Body of pancreas (tissue), 4 donors: Measurements from ENCODE around the gene TNRC6C. TPM values are rescaled to one million over a fixed set of nuclear protein-coding genes. Genes with fewer than 3 reads are reported as not detected.

ENCODE experiments used
- ATAC-seq: fragments of 150-250 bp; one replicate; pipeline ENCODE4 v1.9.1; 2016
- DNase-seq, 4 donors: peaks; one replicate each; pipeline ENCODE4 v3.0.0-alpha.2; 2019
- H3K27ac ChIP-seq, 4 donors: fragments of 200-600 bp; sonication (generic); 1 replicate in 3 of 4; 2 replicates in 1 of 4; pipeline versions ENCODE4 v1.5.1 to v1.6.1; 2016 to 2019; ENCODE audit warnings: mild to moderate bottlenecking in 1 of 4, mixed read lengths in 1 of 4, moderate library complexity in 1 of 4
- H3K27me3 ChIP-seq, 2 donors: fragments of 200-600 bp; sonication (generic); one replicate each; pipeline ENCODE4 v1.6.0; 2016; ENCODE audit warnings: mild to moderate bottlenecking in 1 of 2
- H3K36me3 ChIP-seq, 2 donors: fragments of 200-600 bp; sonication (generic); replicated peaks in 1 of 2; 2 replicates each; pipeline ENCODE4 v1.5.1; 2016; ENCODE audit warnings: low read depth in 2 of 2; ENCODE audit not compliant: insufficient read depth in 1 of 2
- H3K4me1 ChIP-seq: fragments of 200-600 bp; sonication (generic); one replicate; pipeline ENCODE4 v1.6.0; 2016
- H3K4me3 ChIP-seq, 2 donors: fragments of 200-600 bp; sonication (generic); 1 replicate in 1 of 2; 2 replicates in 1 of 2; pipeline ENCODE4 v1.5.1; 2016 to 2019
- H3K9me3 ChIP-seq, 3 donors: fragments of 200-600 bp; sonication (generic); 1 replicate in 2 of 3; 2 replicates in 1 of 3; pipeline ENCODE4 v1.5.1; 2016
- POLR2A ChIP-seq, 3 donors: fragments of 450-650 bp; IDR thresholded peaks; one replicate each; pipeline ENCODE4 v1.6.1; 2016; ENCODE audit warnings: antibody characterized with exemption in 3 of 3, mild to moderate bottlenecking in 2 of 3
- WGBS, 2 donors: methylation state at CpG; one replicate each; pipeline ENCODE4 v1.1.5; 2017; 5-methylcytosine and 5-hydroxymethylcytosine counted together
- intact Hi-C: fragments of 100-400 bp; cut with DNase I; formaldehyde crosslinking; loops from one replicate; pipeline ENCODE4 v1.15.1; 2023
- total RNA-seq, 2 donors: library from RNA; depleted of rRNA; stranded (reverse); fragments of >200 nt; gene quantifications; one replicate each; pipeline ENCODE4 v1.1.0, GENCODE V29; 2016
- TF ChIP-seq, protein P1 (sequence below), 7 experiments: fragments of 450-650 bp in 4 of 7; fragments of 200-600 bp in 3 of 7; sonication (generic) in 3 of 7; IDR thresholded peaks; one replicate each; pipeline ENCODE4 v1.5.1; 2016 to 2019; ENCODE audit warnings: antibody characterized with exemption in 7 of 7

The TNRC6C gene
- total RNA-seq, 2 donors from 2014 or later = 4.9 to 13.5 TPM

DNA sequence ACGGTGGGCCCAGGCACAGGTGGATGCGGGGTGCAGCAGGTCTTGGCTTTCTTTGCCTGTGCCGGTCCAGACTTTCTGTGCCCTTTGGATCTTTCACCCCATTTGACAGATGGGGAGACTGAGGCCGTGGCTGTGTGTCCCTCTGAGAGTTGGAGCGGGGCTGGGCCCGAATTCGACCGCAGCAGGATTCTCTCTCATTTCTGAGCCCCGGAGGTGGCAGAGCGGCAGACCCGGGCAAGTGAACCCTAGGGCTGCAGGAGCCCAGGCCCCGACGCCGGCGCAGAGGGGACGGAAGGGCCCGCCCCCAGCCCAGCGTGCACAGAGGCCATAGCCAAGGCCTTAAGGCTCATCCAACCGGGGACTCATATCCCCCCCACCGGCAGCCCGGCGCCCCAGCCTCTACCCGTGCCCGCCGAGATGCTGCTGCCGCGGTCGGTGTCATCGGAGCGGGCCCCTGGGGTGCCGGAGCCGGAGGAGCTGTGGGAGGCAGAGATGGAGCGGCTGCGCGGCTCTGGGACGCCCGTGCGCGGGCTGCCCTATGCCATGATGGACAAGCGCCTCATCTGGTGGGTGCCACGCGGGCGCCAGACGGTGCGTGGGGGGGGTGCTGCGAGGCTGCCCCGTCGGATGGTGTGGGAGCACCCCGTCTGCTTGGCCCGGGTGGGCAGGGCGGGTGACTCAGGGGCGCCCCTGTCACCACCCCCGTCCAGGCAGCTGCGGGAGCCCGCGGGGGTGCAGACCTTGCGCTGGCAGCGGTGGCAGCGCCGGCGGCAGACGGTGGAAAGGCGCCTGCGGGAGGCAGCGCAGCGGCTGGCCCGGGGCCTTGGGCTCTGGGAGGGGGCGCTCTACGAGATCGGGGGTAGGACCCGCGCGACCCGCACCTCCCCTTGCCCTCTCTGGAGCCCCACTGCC lies 172.9 kb downstream of the TNRC6C start:
- no peak for TF ChIP-seq POLR2A (IDR thresholded peaks at IDR 0.05)
- TF ChIP-seq, protein P1, sequence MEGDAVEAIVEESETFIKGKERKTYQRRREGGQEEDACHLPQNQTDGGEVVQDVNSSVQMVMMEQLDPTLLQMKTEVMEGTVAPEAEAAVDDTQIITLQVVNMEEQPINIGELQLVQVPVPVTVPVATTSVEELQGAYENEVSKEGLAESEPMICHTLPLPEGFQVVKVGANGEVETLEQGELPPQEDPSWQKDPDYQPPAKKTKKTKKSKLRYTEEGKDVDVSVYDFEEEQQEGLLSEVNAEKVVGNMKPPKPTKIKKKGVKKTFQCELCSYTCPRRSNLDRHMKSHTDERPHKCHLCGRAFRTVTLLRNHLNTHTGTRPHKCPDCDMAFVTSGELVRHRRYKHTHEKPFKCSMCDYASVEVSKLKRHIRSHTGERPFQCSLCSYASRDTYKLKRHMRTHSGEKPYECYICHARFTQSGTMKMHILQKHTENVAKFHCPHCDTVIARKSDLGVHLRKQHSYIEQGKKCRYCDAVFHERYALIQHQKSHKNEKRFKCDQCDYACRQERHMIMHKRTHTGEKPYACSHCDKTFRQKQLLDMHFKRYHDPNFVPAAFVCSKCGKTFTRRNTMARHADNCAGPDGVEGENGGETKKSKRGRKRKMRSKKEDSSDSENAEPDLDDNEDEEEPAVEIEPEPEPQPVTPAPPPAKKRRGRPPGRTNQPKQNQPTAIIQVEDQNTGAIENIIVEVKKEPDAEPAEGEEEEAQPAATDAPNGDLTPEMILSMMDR (IDR thresholded peaks at IDR 0.05) = no peak
- Histone ChIP-seq H3K4me1 (peaks cover 41% of the 10 kb centered on the region), H3K36me3 (no peaks in the 10 kb centered on the region), H3K27me3 (no peaks in the 10 kb centered on the region), H3K9me3 (no peaks in the 10 kb centered on the region), H3K4me3 (no peak overlapping the region), H3K27ac (no peak overlapping the region)
- DNase-seq = peak in 1 of 4 donors; percentile 15
- no peak for ATAC-seq
- WGBS, 2 donors = 19 to 70% methylated on average over 5 to 64 of the region's 74 CpGs
- intact Hi-C loops = no loop called here

DNA sequence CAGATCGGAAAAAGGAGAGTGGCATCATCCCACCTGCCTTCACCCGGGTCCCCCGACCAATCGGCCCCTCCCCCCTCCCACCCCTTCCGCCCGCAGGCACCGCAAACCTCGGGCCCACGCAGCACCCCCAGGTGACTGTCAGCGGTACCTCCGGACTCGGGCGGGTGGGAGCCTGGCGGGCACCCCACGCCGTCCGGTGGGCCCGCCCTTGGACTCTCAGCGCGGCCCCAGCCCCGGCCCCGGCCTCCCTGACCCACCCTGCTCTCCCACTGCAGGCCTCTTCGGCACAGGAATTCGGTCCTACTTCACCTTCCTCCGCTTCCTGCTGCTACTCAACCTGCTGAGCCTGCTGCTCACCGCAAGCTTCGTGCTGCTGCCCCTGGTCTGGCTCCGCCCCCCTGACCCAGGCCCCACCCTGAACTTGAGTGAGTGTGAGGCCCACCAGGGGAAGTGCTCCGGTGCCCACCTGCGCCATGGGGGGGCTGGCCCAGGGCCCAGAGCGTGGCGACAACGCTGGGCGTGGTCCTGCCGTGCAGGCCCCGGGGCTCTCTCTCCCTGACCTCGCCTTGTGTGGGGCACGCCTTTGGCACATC lies 173.7 kb downstream of the TNRC6C start:
- TF ChIP-seq POLR2A (IDR thresholded peaks at IDR 0.05) = no peak
- TF ChIP-seq, protein P1 (IDR thresholded peaks at IDR 0.05) = no peak
- no peaks in the 10 kb centered on the region for H3K27me3 ChIP-seq
- no peak overlapping the region for H3K4me3 ChIP-seq
- peak overlapping the region in 1 of 4 donors; percentile 34 for H3K27ac ChIP-seq
- DNase-seq (peak; percentile 37 to 51 (median 44)), ATAC-seq (no peak)
- WGBS, 2 donors = 46 to 89% methylated on average over 3 to 29 of the region's 38 CpGs
- H3K36me3 ChIP-seq = no peaks in the 10 kb centered on the region
- intact Hi-C loops = no loop called here
- no peaks in the 10 kb centered on the region for H3K9me3 ChIP-seq
- H3K4me1 ChIP-seq = peaks cover 33% of the 10 kb centered on the region

DNA sequence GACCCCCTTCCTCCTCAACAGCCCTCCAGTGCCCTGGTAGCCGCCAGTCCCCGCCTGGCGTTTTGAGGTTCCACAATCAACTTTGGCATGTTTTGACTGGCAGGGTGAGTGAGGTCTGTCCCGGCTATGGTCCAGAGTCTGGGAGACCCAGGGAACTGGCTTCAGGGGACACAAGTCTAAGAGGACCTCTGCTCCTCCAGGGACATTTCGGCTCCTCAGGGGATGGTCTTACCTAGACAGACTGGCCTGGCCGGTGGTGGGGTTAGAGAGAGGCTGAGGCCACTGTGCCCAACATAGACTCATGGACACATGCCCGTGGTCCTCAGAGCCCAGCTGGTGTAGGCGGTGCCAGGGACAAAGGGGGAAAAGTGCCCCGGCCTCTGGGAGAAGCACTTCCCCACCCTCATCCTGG lies 174.3 kb downstream of the TNRC6C start:
- ATAC-seq (no peak), DNase-seq (peak in 2 of 4 donors; percentile 8 to 12)
- TF ChIP-seq, protein P1 (IDR thresholded peaks at IDR 0.05) = no peak
- no peak for TF ChIP-seq POLR2A (IDR thresholded peaks at IDR 0.05)
- H3K36me3 ChIP-seq = no peaks in the 10 kb centered on the region
- H3K4me3 ChIP-seq = no peak overlapping the region
- peaks cover 28% of the 10 kb centered on the region for H3K4me1 ChIP-seq
- H3K27me3 ChIP-seq = no peaks in the 10 kb centered on the region
- H3K27ac ChIP-seq = no peak overlapping the region
- 75 to 83% methylated on average over 4 to 9 of the region's 9 CpGs for WGBS, 2 donors
- intact Hi-C loops = no loop called here
- H3K9me3 ChIP-seq = no peaks in the 10 kb centered on the region

DNA sequence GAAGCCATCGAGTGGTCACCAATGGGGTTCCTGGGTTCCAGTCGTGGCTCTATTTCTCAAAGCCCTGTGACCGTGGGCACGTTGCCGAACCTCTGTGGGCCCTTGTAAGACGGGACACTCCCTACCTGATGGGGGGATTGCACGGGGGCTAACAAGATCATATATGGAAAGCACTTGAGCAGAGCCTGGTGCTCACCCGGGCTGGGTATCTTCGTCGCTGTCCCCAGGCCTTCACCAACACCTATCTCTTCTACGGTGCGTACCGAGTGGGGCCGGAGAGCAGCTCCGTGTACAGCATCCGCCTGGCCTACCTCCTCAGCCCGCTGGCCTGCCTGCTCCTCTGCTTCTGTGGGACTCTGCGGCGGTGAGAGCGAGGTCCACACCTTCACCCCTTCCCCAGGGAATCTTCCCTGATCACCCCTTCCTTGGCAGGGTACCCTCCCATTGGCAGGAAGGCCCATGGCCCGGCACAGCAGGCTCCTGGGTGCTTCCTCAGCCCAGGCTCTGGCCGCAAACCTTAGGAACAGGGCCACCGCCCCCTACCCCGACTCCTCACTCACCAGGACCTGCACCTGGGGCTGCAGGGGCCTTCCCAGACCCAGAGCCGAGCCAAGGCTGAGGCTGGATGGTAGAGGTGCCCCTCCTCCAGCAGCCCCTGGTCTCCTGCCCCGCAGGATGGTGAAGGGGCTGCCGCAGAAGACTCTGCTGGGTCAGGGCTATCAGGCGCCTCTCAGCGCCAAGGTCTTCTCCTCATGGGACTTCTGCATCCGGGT lies 174.9 kb downstream of the TNRC6C start:
- WGBS, 2 donors = 85 to 100% methylated on average over 1 to 26 of the region's 30 CpGs
- Histone ChIP-seq H3K4me1 (peaks cover 22% of the 10 kb centered on the region), H3K27ac (no peak overlapping the region)

More for the DNA sequence above, 174.9 kb downstream of the TNRC6C start:
- ATAC-seq = no peak
- no peaks in the 10 kb centered on the region for H3K27me3 ChIP-seq
- H3K4me3 ChIP-seq = no peak overlapping the region
- DNase-seq = no peak
- TF ChIP-seq, protein P1 (IDR thresholded peaks at IDR 0.05) = no peak
- TF ChIP-seq POLR2A (IDR thresholded peaks at IDR 0.05) = no peak
- H3K9me3 ChIP-seq = no peaks in the 10 kb centered on the region
- H3K36me3 ChIP-seq = no peaks in the 10 kb centered on the region
- intact Hi-C loops = no loop called here
